SU-DHL-6 (cell line): ENCODE results near the gene PLXDC1.

Experiments used
- H2AFZ ChIP-seq: fragments of 200-600 bp; sonication (generic); 2 replicates; pipeline ENCODE4 v1.6.1; 2014; ENCODE audit warnings: low read depth, mild to moderate bottlenecking, moderate library complexity, mixed read lengths, antibody characterized with exemption, low read length; ENCODE audit not compliant: severe bottlenecking
- H3F3A ChIP-seq: fragments of 200-600 bp; shearing (Covaris generic); 2 replicates; pipeline ENCODE4 v1.6.0; 2016; ENCODE audit warnings: antibody characterized with exemption, mild to moderate bottlenecking; ENCODE audit not compliant: insufficient read depth
- H3K27ac ChIP-seq: fragments of 200-600 bp; sonication (generic); 2 replicates; pipeline ENCODE4 v1.5.1; 2016; ENCODE audit warnings: low read depth, mild to moderate bottlenecking, low read length, moderate library complexity, mixed read lengths
- H3K27me3 ChIP-seq: fragments of 200-600 bp; sonication (generic), shearing (Covaris generic); 2 replicates; pipeline ENCODE4 v1.6.0; 2014; ENCODE audit warnings: mild to moderate bottlenecking, low read length
- H3K36me3 ChIP-seq: fragments of 200-600 bp; sonication (generic); 2 replicates; pipeline ENCODE4 v1.6.1; 2014; ENCODE audit warnings: mild to moderate bottlenecking, low read length, mixed read lengths
- H3K4me2 ChIP-seq: fragments of 300-600, 200-600 bp; shearing (Covaris generic), sonication (generic); 2 replicates; pipeline ENCODE4 v1.6.0; 2014; ENCODE audit warnings: low read length, low read depth, mild to moderate bottlenecking; ENCODE audit not compliant: poor library complexity, severe bottlenecking
- H3K4me3 ChIP-seq: fragments of 200-600 bp; sonication (generic); 2 replicates; pipeline ENCODE4 v1.5.1; 2014; ENCODE audit warnings: antibody characterized with exemption, low read length, mild to moderate bottlenecking, mixed read lengths; ENCODE audit not compliant: insufficient read depth, poor library complexity, severe bottlenecking
- H3K79me2 ChIP-seq: fragments of 200-600 bp; sonication (generic); 2 replicates; pipeline ENCODE4 v1.6.1; 2014; ENCODE audit warnings: mild to moderate bottlenecking, low read length, moderate library complexity; ENCODE audit not compliant: insufficient read depth
- H3K9ac ChIP-seq: fragments of 200-600 bp; sonication (generic); 2 replicates; pipeline ENCODE4 v1.7.0; 2014; ENCODE audit warnings: mild to moderate bottlenecking, low read length
- H3K9me2 ChIP-seq: fragments of 200-600 bp; sonication (generic); replicated peaks from 2 replicates; pipeline ENCODE4 v1.6.1; 2014; ENCODE audit warnings: low read length; ENCODE audit not compliant: insufficient read depth
- H3K9me3 ChIP-seq: fragments of 200-600 bp; sonication (generic); 2 replicates; pipeline ENCODE4 v1.6.1; 2014; ENCODE audit warnings: low read length, mixed read lengths; ENCODE audit not compliant: insufficient read depth
- H4K20me1 ChIP-seq: fragments of 200-600 bp; sonication (generic); 2 replicates; pipeline ENCODE4 v1.6.1; 2014; ENCODE audit warnings: low read depth, mild to moderate bottlenecking, antibody characterized with exemption, low read length, moderate library complexity, mixed read lengths
- EZH2phosphoT487 ChIP-seq: fragments of 200-600 bp; sonication (generic), shearing (Covaris generic); conservative IDR thresholded peaks from 2 replicates; pipeline ENCODE4 v1.6.1; 2018; ENCODE audit warnings: mild to moderate bottlenecking, antibody characterized with exemption, low read length, moderate library complexity, mixed read lengths
- TF ChIP-seq, protein P1 (sequence below): fragments of 200-600 bp; sonication (generic); IDR thresholded peaks from one replicate; pipeline ENCODE4 v1.5.1; 2017; ENCODE audit warnings: antibody characterized with exemption, mild to moderate bottlenecking, low read length, moderate library complexity; ENCODE audit not compliant: insufficient read depth, poor library complexity, severe bottlenecking

Gene PLXDC1

DNA sequence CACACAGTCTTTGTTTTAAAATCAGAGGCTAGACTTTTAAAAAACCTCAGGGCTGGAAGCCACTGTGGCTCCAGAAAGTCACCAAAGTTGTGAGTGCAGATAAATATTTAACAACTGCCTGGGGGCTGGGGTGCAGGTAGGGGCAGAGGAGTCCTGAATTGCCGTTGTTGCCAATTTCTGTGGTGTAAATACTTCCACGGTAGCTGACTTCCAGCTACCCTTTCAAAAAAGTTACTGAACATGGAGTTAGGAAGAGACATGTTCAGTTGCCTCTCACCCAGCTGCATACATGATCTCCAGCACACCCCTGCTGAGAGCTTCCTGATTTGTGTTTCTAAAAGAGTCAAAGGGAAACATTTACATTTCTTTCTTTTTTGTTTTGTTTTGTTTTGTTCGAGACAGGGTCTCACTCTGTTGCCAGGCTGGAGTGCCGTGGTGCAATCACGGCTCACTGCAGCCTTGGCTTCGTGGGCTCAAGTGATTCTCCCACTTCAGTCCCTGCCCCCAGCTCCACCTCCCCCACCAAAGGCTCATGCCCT, 58.7 kb downstream of the PLXDC1 start:
- no peak overlapping the region for H3K4me3 ChIP-seq
- H3K9ac ChIP-seq = no peak overlapping the region
- no peak overlapping the region for H3K27ac ChIP-seq
- H3K27me3 ChIP-seq = no peaks in the 10 kb centered on the region
- no peaks in the 10 kb centered on the region for H3K9me2 ChIP-seq
- no peak overlapping the region for H3K4me2 ChIP-seq
- no peak overlapping the region for H2AFZ ChIP-seq
- no peaks in the 10 kb centered on the region for H3F3A ChIP-seq
- H3K79me2 ChIP-seq = no peaks in the 10 kb centered on the region
- TF ChIP-seq, protein P1, sequence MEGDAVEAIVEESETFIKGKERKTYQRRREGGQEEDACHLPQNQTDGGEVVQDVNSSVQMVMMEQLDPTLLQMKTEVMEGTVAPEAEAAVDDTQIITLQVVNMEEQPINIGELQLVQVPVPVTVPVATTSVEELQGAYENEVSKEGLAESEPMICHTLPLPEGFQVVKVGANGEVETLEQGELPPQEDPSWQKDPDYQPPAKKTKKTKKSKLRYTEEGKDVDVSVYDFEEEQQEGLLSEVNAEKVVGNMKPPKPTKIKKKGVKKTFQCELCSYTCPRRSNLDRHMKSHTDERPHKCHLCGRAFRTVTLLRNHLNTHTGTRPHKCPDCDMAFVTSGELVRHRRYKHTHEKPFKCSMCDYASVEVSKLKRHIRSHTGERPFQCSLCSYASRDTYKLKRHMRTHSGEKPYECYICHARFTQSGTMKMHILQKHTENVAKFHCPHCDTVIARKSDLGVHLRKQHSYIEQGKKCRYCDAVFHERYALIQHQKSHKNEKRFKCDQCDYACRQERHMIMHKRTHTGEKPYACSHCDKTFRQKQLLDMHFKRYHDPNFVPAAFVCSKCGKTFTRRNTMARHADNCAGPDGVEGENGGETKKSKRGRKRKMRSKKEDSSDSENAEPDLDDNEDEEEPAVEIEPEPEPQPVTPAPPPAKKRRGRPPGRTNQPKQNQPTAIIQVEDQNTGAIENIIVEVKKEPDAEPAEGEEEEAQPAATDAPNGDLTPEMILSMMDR = no peak
- TF ChIP-seq EZH2phosphoT487 = no peak
- no peaks in the 10 kb centered on the region for H3K36me3 ChIP-seq
- H4K20me1 ChIP-seq = no peaks in the 10 kb centered on the region
- H3K9me3 ChIP-seq = no peaks in the 10 kb centered on the region

DNA sequence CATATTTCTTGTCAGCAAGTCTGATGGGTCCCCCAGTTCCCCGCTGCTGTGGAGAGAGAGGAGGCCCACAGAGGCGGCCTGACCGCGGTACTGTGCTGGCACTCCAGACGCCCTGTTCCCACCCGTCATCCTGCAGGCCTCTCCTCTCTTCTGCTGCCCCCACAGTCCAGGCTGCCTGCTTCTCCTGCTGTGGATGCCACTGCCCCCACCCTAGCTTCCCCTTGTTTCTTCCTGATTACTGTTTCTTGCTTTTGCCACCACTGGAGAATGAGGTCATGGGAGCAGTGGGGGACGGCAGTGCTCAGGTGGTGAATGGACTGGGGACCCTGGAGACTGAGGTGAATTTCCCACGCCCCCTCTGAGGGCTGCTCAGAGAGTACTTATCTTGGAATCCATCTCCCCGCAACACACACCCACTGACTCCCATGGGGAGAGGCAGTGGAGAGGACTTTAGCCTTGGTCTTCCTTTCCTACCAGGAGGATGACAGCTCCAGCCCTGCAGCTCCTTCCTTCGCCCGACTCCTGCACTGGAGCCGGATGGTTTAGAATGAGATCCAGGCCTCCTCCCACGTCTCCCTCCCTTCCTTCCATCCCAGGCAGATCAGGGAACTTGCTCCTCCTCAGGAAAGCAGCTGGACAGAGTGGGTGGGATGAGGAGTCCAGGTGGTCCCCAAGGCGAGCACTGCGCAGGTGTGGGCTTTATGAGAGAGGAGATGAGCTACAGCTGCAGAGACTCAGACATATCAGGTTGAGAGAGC, 60.4 kb downstream of the PLXDC1 start:
- Histone ChIP-seq H2AFZ (no peak overlapping the region), H3K36me3 (no peaks in the 10 kb centered on the region), H3K9me3 (no peaks in the 10 kb centered on the region), H3K79me2 (no peaks in the 10 kb centered on the region), H3K4me3 (no peak overlapping the region), H3K27ac (no peak overlapping the region), H3K9me2 (no peaks in the 10 kb centered on the region), H3K4me2 (no peak overlapping the region), H3K27me3 (no peaks in the 10 kb centered on the region), H3F3A (no peaks in the 10 kb centered on the region), H3K9ac (no peak overlapping the region), H4K20me1 (no peaks in the 10 kb centered on the region)
- TF ChIP-seq, protein P1 = no peak
- no peak for TF ChIP-seq EZH2phosphoT487

DNA sequence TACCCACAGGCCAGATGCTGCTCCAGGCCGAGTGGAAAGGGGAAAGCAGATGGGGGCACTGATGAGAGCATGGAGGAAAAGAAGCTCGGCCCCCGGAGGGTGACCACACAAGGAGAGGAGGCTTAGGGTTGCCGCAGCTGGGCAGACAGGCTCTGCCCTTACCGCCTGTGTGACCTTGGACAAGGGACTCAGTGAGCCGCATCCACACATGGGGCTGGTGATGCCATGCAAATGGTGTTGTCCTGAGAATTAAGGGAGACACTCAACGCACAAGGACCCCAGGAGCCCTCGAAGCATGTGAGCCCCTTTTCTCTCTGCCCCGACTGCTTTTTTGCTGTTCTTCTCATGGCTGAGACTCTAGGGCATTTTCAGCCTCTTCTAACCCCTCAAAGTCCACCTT, 61.0 kb downstream of the PLXDC1 start:
- H2AFZ ChIP-seq = no peak overlapping the region
- no peaks in the 10 kb centered on the region for H3F3A ChIP-seq
- H3K79me2 ChIP-seq = no peaks in the 10 kb centered on the region
- no peak overlapping the region for H3K4me3 ChIP-seq
- H3K9me3 ChIP-seq = no peaks in the 10 kb centered on the region
- no peaks in the 10 kb centered on the region for H4K20me1 ChIP-seq
- no peak overlapping the region for H3K27ac ChIP-seq
- no peaks in the 10 kb centered on the region for H3K36me3 ChIP-seq
- H3K9me2 ChIP-seq = no peaks in the 10 kb centered on the region
- no peak for TF ChIP-seq EZH2phosphoT487
- TF ChIP-seq, protein P1 = no peak
- no peak overlapping the region for H3K4me2 ChIP-seq
- no peaks in the 10 kb centered on the region for H3K27me3 ChIP-seq
- H3K9ac ChIP-seq = no peak overlapping the region
